CD14-positive monocyte (primary cell): Measurements from ENCODE around the gene KRTAP5-8. TPM values are rescaled to one million over a fixed set of nuclear protein-coding genes. Genes with fewer than 3 reads are reported as not detected.
"Not testable (repeated sequence)": the region's sequence is repeated elsewhere in the genome, so short reads cannot be mapped to it uniquely, and the experiment has no call there.

Experiments used
- DNase-seq, 3 donors: peaks; one replicate each; pipeline ENCODE4 v3.0.0-alpha.2; 2011 to 2022
- H2AFZ ChIP-seq: 2 replicates; pipeline ENCODE4 v1.6.0; 2012; ENCODE audit warnings: mild to moderate bottlenecking, low read depth, low read length, inconsistent platforms; ENCODE audit not compliant: insufficient read depth, poor library complexity, severe bottlenecking
- H3K27ac ChIP-seq, 2 donors: 1 replicate in 1 of 2; 2 replicates in 1 of 2; pipeline ENCODE4 v1.5.1; 2012 to 2013; ENCODE audit warnings: low read length in 2 of 2, control low read depth in 1 of 2, inconsistent platforms in 1 of 2, low read depth in 1 of 2, mild to moderate bottlenecking in 1 of 2
- H3K27me3 ChIP-seq, 2 donors: one replicate each; pipeline versions ENCODE4 v1.6.0 to v1.6.1; 2011 to 2013; ENCODE audit warnings: low read length in 2 of 2; ENCODE audit not compliant: control insufficient read depth in 2 of 2, insufficient read depth in 2 of 2
- H3K36me3 ChIP-seq, 2 donors: replicated peaks in 1 of 2; 1 replicate in 1 of 2; 2 replicates in 1 of 2; pipeline versions ENCODE4 v1.5.1 to v1.6.1; 2012 to 2013; ENCODE audit warnings: low read length in 2 of 2, control low read depth in 1 of 2, inconsistent platforms in 1 of 2, mild to moderate bottlenecking in 1 of 2; ENCODE audit not compliant: insufficient read depth in 2 of 2, control insufficient read depth in 1 of 2
- H3K4me1 ChIP-seq, 2 donors: 1 replicate in 1 of 2; 2 replicates in 1 of 2; pipeline versions ENCODE4 v1.5.1 to v1.6.1; 2012 to 2013; ENCODE audit warnings: low read length in 2 of 2, control low read depth in 1 of 2, inconsistent platforms in 1 of 2, mild to moderate bottlenecking in 1 of 2, moderate library complexity in 1 of 2; ENCODE audit not compliant: insufficient read depth in 2 of 2, control insufficient read depth in 1 of 2
- H3K4me2 ChIP-seq: replicated peaks from 2 replicates; pipeline ENCODE3; 2012; ENCODE audit warnings: low read length, moderate library complexity, mild to moderate bottlenecking; ENCODE audit not compliant: poor library complexity, severe bottlenecking; ENCODE audit errors: extremely low read depth
- H3K4me3 ChIP-seq, 3 experiments: fragments of 200-600 bp in 1 of 3; sonication (generic) in 1 of 3; replicated peaks in 1 of 3; 1 replicate in 2 of 3; 2 replicates in 1 of 3; pipeline ENCODE4 v1.5.1; 2011 to 2013; ENCODE audit warnings: low read length in 3 of 3, mild to moderate bottlenecking in 3 of 3, control low read depth in 2 of 3, low read depth in 2 of 3, inconsistent platforms in 1 of 3, moderate library complexity in 1 of 3
- H3K79me2 ChIP-seq: 2 replicates; pipeline ENCODE4 v1.6.0; 2012; ENCODE audit warnings: mild to moderate bottlenecking, control low read depth, inconsistent platforms, low read length, moderate library complexity; ENCODE audit not compliant: insufficient read depth
- H3K9ac ChIP-seq: 2 replicates; pipeline ENCODE4 v1.6.0; 2017; ENCODE audit warnings: low read length, mild to moderate bottlenecking; ENCODE audit not compliant: insufficient read depth, poor library complexity, severe bottlenecking
- H3K9me3 ChIP-seq, 2 donors: replicated peaks in 1 of 2; 1 replicate in 1 of 2; 2 replicates in 1 of 2; pipeline versions ENCODE4 v1.5.1 to v1.6.1; 2012 to 2013; ENCODE audit warnings: low read length in 2 of 2, control low read depth in 1 of 2; ENCODE audit not compliant: control insufficient read depth in 1 of 2, insufficient read depth in 1 of 2
- H4K20me1 ChIP-seq: 2 replicates; pipeline ENCODE4 v1.6.0; 2012; ENCODE audit warnings: mild to moderate bottlenecking, low read length, control low read depth, moderate library complexity; ENCODE audit not compliant: insufficient read depth
- H3K27ac Mint-ChIP-seq, 7 donors: one replicate each; pipeline ENCODE4 v1.8.0; 2020; ENCODE audit warnings: mild to moderate bottlenecking in 7 of 7, mixed read lengths in 7 of 7, moderate library complexity in 6 of 7, inconsistent platforms in 2 of 7
- H3K27me3 Mint-ChIP-seq, 3 donors: one replicate each; pipeline ENCODE4 v1.8.0; 2021 to 2022; ENCODE audit warnings: low read depth in 3 of 3, mild to moderate bottlenecking in 3 of 3, mixed read lengths in 3 of 3, moderate library complexity in 3 of 3, inconsistent platforms in 1 of 3
- H3K36me3 Mint-ChIP-seq, 2 donors: one replicate each; pipeline ENCODE4 v1.8.0; 2020; ENCODE audit warnings: mixed read lengths in 2 of 2, inconsistent platforms in 1 of 2, mild to moderate bottlenecking in 1 of 2
- H3K4me1 Mint-ChIP-seq: one replicate; pipeline ENCODE4 v1.8.0; 2020; ENCODE audit warnings: mild to moderate bottlenecking, mixed read lengths
- H3K4me3 Mint-ChIP-seq, 2 donors: one replicate each; pipeline ENCODE4 v1.8.0; 2020; ENCODE audit warnings: mild to moderate bottlenecking in 2 of 2, mixed read lengths in 2 of 2, moderate library complexity in 1 of 2
- H3K9me3 Mint-ChIP-seq, 7 donors: one replicate each; pipeline ENCODE4 v1.8.0; 2020 to 2022; ENCODE audit warnings: mixed read lengths in 7 of 7, mild to moderate bottlenecking in 6 of 7, moderate library complexity in 6 of 7, inconsistent platforms in 2 of 7
- WGBS: methylation state at CpG from one replicate; pipeline ENCODE4 v1.1.5; 2013; ENCODE audit warnings: missing lambda C conversion rate; ENCODE audit not compliant: insufficient coverage; 5-methylcytosine and 5-hydroxymethylcytosine counted together
- intact Hi-C, 2 donors: fragments of 100-400 bp; cut with micrococcal nuclease; formaldehyde crosslinking; loops; one replicate each; pipeline versions ENCODE4 v1.15.0 to v1.15.1; 2023
- polyA plus RNA-seq, 3 donors: library from polyadenylated mRNA; depleted of rRNA in 1 of 3; unstranded in 2 of 3; stranded (reverse) in 1 of 3; fragments of 300-500 nt in 2 of 3; fragments of >200 nt in 1 of 3; fragmentation: Illumina TruSeq in 2 of 3; gene quantifications; 1 replicate in 2 of 3; 2 replicates in 1 of 3; pipeline ENCODE4 v1.2.3, GENCODE V29; 2012 to 2021
- TF ChIP-seq, protein P1 (sequence below): fragments of 200-600 bp; IDR thresholded peaks from one replicate; pipeline ENCODE4 v1.8.0; 2022; ENCODE audit warnings: antibody characterized with exemption, mild to moderate bottlenecking

KRTAP5-8 gene
- polyA plus RNA-seq, 3 donors = 0.08 TPM; not detected in 2

GRCh38 chr11:71577469-71578004, 39.7 kb downstream of the KRTAP5-8 start:
- Mint-ChIP-seq H3K27ac (no peak overlapping the region), H3K4me1 (peaks cover 7% of the 10 kb centered on the region), H3K27me3 (peaks cover 1 to 7% (median 6%) of the 10 kb centered on the region in 3 donors), H3K9me3 (no peaks in the 10 kb centered on the region), H3K36me3 (no peaks in the 10 kb centered on the region), H3K4me3 (no peak overlapping the region)
- no peaks in the 10 kb centered on the region for H3K36me3 ChIP-seq
- WGBS = 96% methylated on average over 7 of the region's 7 CpGs
- H3K79me2 ChIP-seq = no peaks in the 10 kb centered on the region
- DNase-seq = no peak
- no peak overlapping the region for H3K4me3 ChIP-seq
- H3K4me2 ChIP-seq = no peak overlapping the region
- no peaks in the 10 kb centered on the region for H3K4me1 ChIP-seq
- no peaks in the 10 kb centered on the region for H4K20me1 ChIP-seq
- H3K27me3 ChIP-seq = no peaks in the 10 kb centered on the region
- intact Hi-C loops = no loop called here
- no peak overlapping the region for H3K27ac ChIP-seq
- no peak overlapping the region for H2AFZ ChIP-seq
- TF ChIP-seq, protein P1, sequence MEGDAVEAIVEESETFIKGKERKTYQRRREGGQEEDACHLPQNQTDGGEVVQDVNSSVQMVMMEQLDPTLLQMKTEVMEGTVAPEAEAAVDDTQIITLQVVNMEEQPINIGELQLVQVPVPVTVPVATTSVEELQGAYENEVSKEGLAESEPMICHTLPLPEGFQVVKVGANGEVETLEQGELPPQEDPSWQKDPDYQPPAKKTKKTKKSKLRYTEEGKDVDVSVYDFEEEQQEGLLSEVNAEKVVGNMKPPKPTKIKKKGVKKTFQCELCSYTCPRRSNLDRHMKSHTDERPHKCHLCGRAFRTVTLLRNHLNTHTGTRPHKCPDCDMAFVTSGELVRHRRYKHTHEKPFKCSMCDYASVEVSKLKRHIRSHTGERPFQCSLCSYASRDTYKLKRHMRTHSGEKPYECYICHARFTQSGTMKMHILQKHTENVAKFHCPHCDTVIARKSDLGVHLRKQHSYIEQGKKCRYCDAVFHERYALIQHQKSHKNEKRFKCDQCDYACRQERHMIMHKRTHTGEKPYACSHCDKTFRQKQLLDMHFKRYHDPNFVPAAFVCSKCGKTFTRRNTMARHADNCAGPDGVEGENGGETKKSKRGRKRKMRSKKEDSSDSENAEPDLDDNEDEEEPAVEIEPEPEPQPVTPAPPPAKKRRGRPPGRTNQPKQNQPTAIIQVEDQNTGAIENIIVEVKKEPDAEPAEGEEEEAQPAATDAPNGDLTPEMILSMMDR = no peak
- no peak overlapping the region for H3K9ac ChIP-seq
- H3K9me3 ChIP-seq = no peaks in the 10 kb centered on the region

DNA sequence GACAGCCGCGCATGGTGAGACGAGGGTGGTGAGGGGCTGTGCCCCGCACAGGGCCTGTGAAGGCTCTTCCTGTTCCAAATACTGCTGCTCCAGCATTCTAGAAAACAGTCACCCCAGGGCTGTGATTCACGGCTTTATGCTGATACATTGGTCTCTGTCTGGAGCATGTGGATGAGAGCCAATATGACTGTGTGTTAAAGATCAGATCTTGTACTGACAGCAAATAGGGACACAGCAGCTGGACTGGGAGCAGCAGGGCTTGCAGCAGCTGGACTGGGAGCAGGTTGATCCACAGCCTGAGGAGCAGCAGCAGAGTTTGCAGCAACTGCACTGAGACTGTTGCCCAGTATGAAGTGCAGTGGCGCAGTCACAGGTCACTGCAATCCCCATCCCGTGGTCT, 41.7 kb downstream of the KRTAP5-8 start:
- H3K36me3 Mint-ChIP-seq, intact Hi-C loops, H3K9me3 Mint-ChIP-seq, H3K4me1 Mint-ChIP-seq, H3K4me3 ChIP-seq, H3K4me2 ChIP-seq, H3K9me3 ChIP-seq, H2AFZ ChIP-seq, H3K79me2 ChIP-seq, H4K20me1 ChIP-seq, H3K4me1 ChIP-seq, H3K27ac ChIP-seq, H3K9ac ChIP-seq, H3K27ac Mint-ChIP-seq, H3K4me3 Mint-ChIP-seq, H3K36me3 ChIP-seq, H3K27me3 ChIP-seq, DNase-seq: not testable (repeated sequence)
- 78% methylated on average over 4 of the region's 7 CpGs for WGBS
- peaks cover 5 to 15% (median 5%) of the 10 kb centered on the region in 3 donors for H3K27me3 Mint-ChIP-seq
